HEK293 (cell line): Measurements from ENCODE around the gene FPR1.

Experiments
- EGR2 ChIP-seq: fragments of 450-650 bp; formaldehyde crosslinking; IDR thresholded peaks from 2 replicates; pipeline ENCODE4 v1.5.1; 2016; ENCODE audit warnings: low read depth, missing biosample characterization, missing genetic modification characterization
- GLIS2 ChIP-seq: fragments of 450-650 bp; formaldehyde crosslinking; IDR thresholded peaks from 2 replicates; pipeline ENCODE4 v1.5.1; 2016; ENCODE audit warnings: missing biosample characterization, missing genetic modification characterization
- KLF10 ChIP-seq: fragments of 450-650 bp; IDR thresholded peaks from 2 replicates; pipeline ENCODE4 v1.5.1; 2018; ENCODE audit warnings: missing biosample characterization, mild to moderate bottlenecking, missing genetic modification characterization
- KLF16 ChIP-seq: fragments of 450-650 bp; formaldehyde crosslinking; IDR thresholded peaks from 2 replicates; pipeline ENCODE4 v1.5.1; 2017; ENCODE audit warnings: missing biosample characterization, missing genetic modification characterization
- KLF7 ChIP-seq: fragments of 450-650 bp; formaldehyde crosslinking; IDR thresholded peaks from 2 replicates; pipeline ENCODE4 v1.5.1; 2016; ENCODE audit warnings: missing biosample characterization, missing genetic modification characterization, borderline replicate concordance
- KLF9 ChIP-seq: fragments of 450-650 bp; formaldehyde crosslinking; IDR thresholded peaks from 2 replicates; pipeline ENCODE4 v1.5.1; 2016; ENCODE audit warnings: missing biosample characterization, missing genetic modification characterization, low read depth
- RBAK ChIP-seq: fragments of 450-650 bp; formaldehyde crosslinking; IDR thresholded peaks from 2 replicates; pipeline ENCODE4 v1.5.1; 2016; ENCODE audit warnings: missing biosample characterization, missing genetic modification characterization
- SCRT2 ChIP-seq: fragments of 450-650 bp; formaldehyde crosslinking; IDR thresholded peaks from 2 replicates; pipeline ENCODE4 v1.5.1; 2016; ENCODE audit warnings: missing biosample characterization, missing genetic modification characterization
- SP7 ChIP-seq: fragments of 450-650 bp; formaldehyde crosslinking; IDR thresholded peaks from 2 replicates; pipeline ENCODE4 v1.5.1; 2016; ENCODE audit warnings: missing biosample characterization, missing genetic modification characterization
- ZBTB17 ChIP-seq: fragments of 450-650 bp; formaldehyde crosslinking; IDR thresholded peaks from 2 replicates; pipeline ENCODE4 v1.5.1; 2016; ENCODE audit warnings: missing biosample characterization, missing genetic modification characterization
- ZBTB20 ChIP-seq: fragments of 450-650 bp; formaldehyde crosslinking; IDR thresholded peaks from 2 replicates; pipeline ENCODE4 v1.5.1; 2016; ENCODE audit warnings: missing biosample characterization, missing genetic modification characterization
- ZBTB48 ChIP-seq: fragments of 450-650 bp; formaldehyde crosslinking; IDR thresholded peaks from 2 replicates; pipeline ENCODE4 v1.5.1; 2016; ENCODE audit warnings: missing biosample characterization, missing genetic modification characterization
- ZEB2 ChIP-seq: fragments of 450-650 bp; formaldehyde crosslinking; IDR thresholded peaks from 2 replicates; pipeline ENCODE4 v1.5.1; 2016; ENCODE audit warnings: missing biosample characterization, missing genetic modification characterization
- ZIC2 ChIP-seq: fragments of 450-650 bp; formaldehyde crosslinking; IDR thresholded peaks from 2 replicates; pipeline ENCODE4 v1.5.1; 2016; ENCODE audit warnings: missing biosample characterization, missing genetic modification characterization
- ZNF121 ChIP-seq: fragments of 450-650 bp; formaldehyde crosslinking; IDR thresholded peaks from 2 replicates; pipeline ENCODE4 v1.5.1; 2016; ENCODE audit warnings: missing biosample characterization, missing genetic modification characterization
- ZNF174 ChIP-seq: fragments of 450-650 bp; formaldehyde crosslinking; IDR thresholded peaks from 2 replicates; pipeline ENCODE4 v1.5.0; 2017; ENCODE audit warnings: missing biosample characterization, mild to moderate bottlenecking, missing genetic modification characterization
- ZNF24 ChIP-seq: fragments of 450-650 bp; formaldehyde crosslinking; IDR thresholded peaks from 2 replicates; pipeline ENCODE4 v1.5.1; 2016; ENCODE audit warnings: missing biosample characterization, missing genetic modification characterization
- ZNF335 ChIP-seq: fragments of 450-650 bp; formaldehyde crosslinking; conservative IDR thresholded peaks from 2 replicates; pipeline ENCODE4 v1.5.1; 2016; ENCODE audit warnings: missing biosample characterization, missing genetic modification characterization
- ZNF404 ChIP-seq: fragments of 450-650 bp; formaldehyde crosslinking; IDR thresholded peaks from 2 replicates; pipeline ENCODE4 v1.5.1; 2017; ENCODE audit warnings: missing biosample characterization, missing genetic modification characterization
- ZNF76 ChIP-seq: fragments of 450-650 bp; formaldehyde crosslinking; IDR thresholded peaks from 2 replicates; pipeline ENCODE4; 2016; ENCODE audit warnings: low read depth, missing biosample characterization, missing genetic modification characterization, borderline replicate concordance
- ZNF768 ChIP-seq: fragments of 450-650 bp; formaldehyde crosslinking; IDR thresholded peaks from 2 replicates; pipeline ENCODE4 v1.5.1; 2018; ENCODE audit warnings: missing biosample characterization, mild to moderate bottlenecking, missing genetic modification characterization
- ZSCAN16 ChIP-seq: fragments of 450-650 bp; formaldehyde crosslinking; IDR thresholded peaks from 2 replicates; pipeline ENCODE4 v1.5.1; 2016; ENCODE audit warnings: missing biosample characterization, missing genetic modification characterization
- ZSCAN30 ChIP-seq: fragments of 450-650 bp; IDR thresholded peaks from 2 replicates; pipeline ENCODE4 v1.5.1; 2018; ENCODE audit warnings: missing biosample characterization, mild to moderate bottlenecking, missing genetic modification characterization, moderate library complexity
- TF ChIP-seq, protein P1 (sequence below): fragments of 450-650 bp; formaldehyde crosslinking; IDR thresholded peaks from 2 replicates; pipeline ENCODE4 v1.5.1; 2017; ENCODE audit warnings: missing biosample characterization, mild to moderate bottlenecking, missing genetic modification characterization, moderate library complexity
- TF ChIP-seq, protein P2 (sequence below): fragments of 450-650 bp; formaldehyde crosslinking; conservative IDR thresholded peaks from 2 replicates; pipeline ENCODE4 v1.5.1; 2016; ENCODE audit warnings: low read depth, missing biosample characterization, missing genetic modification characterization
- TF ChIP-seq, protein P3 (sequence below): fragments of 450-650 bp; formaldehyde crosslinking; IDR thresholded peaks from 2 replicates; pipeline ENCODE4 v1.5.1; 2016; ENCODE audit warnings: missing biosample characterization, missing genetic modification characterization
- TF ChIP-seq, protein P4 (sequence below): fragments of 450-650 bp; formaldehyde crosslinking; IDR thresholded peaks from 2 replicates; pipeline ENCODE4 v1.5.1; 2017; ENCODE audit warnings: missing biosample characterization, missing genetic modification characterization
- TF ChIP-seq, protein P5 (sequence below): fragments of 450-650 bp; formaldehyde crosslinking; IDR thresholded peaks from 2 replicates; pipeline ENCODE4 v1.5.1; 2016; ENCODE audit warnings: missing biosample characterization, missing genetic modification characterization, borderline replicate concordance

The FPR1 gene

DNA sequence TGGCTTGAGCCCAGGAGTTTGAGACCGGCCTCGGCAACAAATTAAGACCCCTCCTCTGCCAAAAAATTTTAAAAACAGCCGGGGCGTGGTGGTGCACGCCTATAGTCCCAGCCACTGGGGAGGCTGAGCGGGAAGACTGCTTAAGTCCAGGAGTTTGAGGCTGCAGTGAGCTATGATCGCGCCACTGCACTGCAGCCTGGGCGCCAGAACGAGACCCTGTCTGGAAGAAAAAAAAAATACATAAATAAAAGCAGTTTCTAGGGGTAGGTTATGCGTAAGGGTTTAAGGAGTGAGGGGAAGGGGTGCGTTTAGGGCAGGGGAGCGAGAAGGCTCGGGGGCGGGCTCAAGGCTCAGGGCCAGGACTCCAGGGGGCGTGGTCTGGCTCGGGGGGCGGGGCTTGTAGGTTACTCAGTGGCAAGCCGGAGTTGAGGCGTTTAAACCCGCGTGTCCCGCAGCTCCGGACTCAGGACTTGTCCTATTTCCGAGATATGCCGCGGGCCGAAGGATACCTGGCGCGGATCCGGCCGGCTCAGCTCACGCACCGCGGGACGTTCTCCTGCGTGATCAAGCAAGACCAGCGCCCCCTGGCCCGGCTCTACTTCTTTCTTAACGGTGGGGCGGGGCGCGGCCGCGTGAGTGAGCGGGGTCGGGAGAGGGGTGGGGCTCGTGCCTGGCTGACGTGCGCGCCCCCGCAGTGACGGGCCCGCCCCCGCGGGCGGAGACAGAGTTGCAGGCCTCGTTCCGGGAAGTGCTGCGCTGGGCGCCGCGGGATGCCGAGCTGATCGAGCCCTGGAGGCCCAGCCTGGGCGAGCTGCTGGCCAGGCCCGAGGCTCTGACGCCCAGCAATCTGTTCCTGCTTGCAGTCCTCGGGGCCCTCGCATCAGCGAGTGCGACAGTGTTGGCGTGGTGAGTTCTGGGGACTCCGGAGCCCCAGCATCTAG lies 47.8 kb downstream of the FPR1 start (continued):
- TF ChIP-seq ZNF121 (tag by site-specific recombination): no peak
- TF ChIP-seq, protein P1, sequence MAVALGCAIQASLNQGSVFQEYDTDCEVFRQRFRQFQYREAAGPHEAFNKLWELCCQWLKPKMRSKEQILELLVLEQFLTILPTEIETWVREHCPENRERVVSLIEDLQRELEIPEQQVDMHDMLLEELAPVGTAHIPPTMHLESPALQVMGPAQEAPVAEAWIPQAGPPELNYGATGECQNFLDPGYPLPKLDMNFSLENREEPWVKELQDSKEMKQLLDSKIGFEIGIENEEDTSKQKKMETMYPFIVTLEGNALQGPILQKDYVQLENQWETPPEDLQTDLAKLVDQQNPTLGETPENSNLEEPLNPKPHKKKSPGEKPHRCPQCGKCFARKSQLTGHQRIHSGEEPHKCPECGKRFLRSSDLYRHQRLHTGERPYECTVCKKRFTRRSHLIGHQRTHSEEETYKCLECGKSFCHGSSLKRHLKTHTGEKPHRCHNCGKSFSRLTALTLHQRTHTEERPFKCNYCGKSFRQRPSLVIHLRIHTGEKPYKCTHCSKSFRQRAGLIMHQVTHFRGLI (tag by site-specific recombination): peak; percentile 55; the same call in 1 of the 2 replicates
- TF ChIP-seq ZSCAN16 (tag by site-specific recombination): 0 out of 2 replicates have a peak, but pooled peaks have one; percentile 46
- peak; percentile 94 for TF ChIP-seq ZBTB17 (tag by site-specific recombination)
- no peak for TF ChIP-seq ZNF174
- TF ChIP-seq ZNF768: peak; percentile 37; the same call in 1 of the 2 replicates
- TF ChIP-seq, protein P2, sequence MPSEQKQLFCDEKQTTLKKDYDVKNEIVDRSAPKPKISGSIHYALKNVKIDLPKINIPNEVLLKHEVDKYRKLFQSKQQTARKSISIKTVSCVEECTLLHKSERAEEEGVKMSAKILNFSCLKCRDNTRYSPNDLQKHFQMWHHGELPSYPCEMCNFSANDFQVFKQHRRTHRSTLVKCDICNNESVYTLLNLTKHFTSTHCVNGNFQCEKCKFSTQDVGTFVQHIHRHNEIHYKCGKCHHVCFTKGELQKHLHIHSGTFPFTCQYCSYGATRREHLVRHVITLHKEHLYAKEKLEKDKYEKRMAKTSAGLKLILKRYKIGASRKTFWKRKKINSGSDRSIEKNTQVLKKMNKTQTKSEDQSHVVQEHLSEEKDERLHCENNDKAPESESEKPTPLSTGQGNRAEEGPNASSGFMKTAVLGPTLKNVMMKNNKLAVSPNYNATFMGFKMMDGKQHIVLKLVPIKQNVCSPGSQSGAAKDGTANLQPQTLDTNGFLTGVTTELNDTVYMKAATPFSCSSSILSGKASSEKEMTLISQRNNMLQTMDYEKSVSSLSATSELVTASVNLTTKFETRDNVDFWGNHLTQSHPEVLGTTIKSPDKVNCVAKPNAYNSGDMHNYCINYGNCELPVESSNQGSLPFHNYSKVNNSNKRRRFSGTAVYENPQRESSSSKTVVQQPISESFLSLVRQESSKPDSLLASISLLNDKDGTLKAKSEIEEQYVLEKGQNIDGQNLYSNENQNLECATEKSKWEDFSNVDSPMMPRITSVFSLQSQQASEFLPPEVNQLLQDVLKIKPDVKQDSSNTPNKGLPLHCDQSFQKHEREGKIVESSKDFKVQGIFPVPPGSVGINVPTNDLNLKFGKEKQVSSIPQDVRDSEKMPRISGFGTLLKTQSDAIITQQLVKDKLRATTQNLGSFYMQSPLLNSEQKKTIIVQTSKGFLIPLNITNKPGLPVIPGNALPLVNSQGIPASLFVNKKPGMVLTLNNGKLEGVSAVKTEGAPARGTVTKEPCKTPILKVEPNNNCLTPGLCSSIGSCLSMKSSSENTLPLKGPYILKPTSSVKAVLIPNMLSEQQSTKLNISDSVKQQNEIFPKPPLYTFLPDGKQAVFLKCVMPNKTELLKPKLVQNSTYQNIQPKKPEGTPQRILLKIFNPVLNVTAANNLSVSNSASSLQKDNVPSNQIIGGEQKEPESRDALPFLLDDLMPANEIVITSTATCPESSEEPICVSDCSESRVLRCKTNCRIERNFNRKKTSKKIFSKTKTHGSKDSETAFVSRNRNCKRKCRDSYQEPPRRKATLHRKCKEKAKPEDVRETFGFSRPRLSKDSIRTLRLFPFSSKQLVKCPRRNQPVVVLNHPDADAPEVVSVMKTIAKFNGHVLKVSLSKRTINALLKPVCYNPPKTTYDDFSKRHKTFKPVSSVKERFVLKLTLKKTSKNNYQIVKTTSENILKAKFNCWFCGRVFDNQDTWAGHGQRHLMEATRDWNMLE (tag by site-specific recombination): no peak
- TF ChIP-seq EGR2 (tag by site-specific recombination): 0 out of 2 replicates have a peak, but pooled peaks have one; percentile 57
- peak; percentile 79 for TF ChIP-seq ZIC2 (tag by site-specific recombination)
- 0 out of 2 replicates have a peak, but pooled peaks have one; percentile 46 for TF ChIP-seq KLF10
- no peak for TF ChIP-seq ZNF404
- 0 out of 2 replicates have a peak, but pooled peaks have one; percentile 51 for TF ChIP-seq KLF7 (tag by site-specific recombination)
- peak; percentile 33; the same call in 1 of the 2 replicates for TF ChIP-seq ZNF76 (tag by site-specific recombination)
- TF ChIP-seq SCRT2 (tag by site-specific recombination): no peak
- TF ChIP-seq ZEB2 (tag by site-specific recombination): peak; percentile 30
- 0 out of 2 replicates have a peak, but pooled peaks have one; percentile 32 for TF ChIP-seq ZBTB48 (tag by site-specific recombination)
- TF ChIP-seq, protein P3, sequence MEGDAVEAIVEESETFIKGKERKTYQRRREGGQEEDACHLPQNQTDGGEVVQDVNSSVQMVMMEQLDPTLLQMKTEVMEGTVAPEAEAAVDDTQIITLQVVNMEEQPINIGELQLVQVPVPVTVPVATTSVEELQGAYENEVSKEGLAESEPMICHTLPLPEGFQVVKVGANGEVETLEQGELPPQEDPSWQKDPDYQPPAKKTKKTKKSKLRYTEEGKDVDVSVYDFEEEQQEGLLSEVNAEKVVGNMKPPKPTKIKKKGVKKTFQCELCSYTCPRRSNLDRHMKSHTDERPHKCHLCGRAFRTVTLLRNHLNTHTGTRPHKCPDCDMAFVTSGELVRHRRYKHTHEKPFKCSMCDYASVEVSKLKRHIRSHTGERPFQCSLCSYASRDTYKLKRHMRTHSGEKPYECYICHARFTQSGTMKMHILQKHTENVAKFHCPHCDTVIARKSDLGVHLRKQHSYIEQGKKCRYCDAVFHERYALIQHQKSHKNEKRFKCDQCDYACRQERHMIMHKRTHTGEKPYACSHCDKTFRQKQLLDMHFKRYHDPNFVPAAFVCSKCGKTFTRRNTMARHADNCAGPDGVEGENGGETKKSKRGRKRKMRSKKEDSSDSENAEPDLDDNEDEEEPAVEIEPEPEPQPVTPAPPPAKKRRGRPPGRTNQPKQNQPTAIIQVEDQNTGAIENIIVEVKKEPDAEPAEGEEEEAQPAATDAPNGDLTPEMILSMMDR (tag by site-specific recombination): peak; percentile 86
- peak; percentile 73 for TF ChIP-seq ZNF335 (tag by site-specific recombination)
- peak; percentile 71 for TF ChIP-seq GLIS2 (tag by site-specific recombination)
- peak; percentile 85 for TF ChIP-seq KLF16 (tag by site-specific recombination)
- TF ChIP-seq ZBTB20 (tag by site-specific recombination): peak; percentile 46; the same call in 1 of the 2 replicates
- TF ChIP-seq ZNF24 (tag by site-specific recombination): 0 out of 2 replicates have a peak, but pooled peaks have one; percentile 25
- TF ChIP-seq, protein P4, sequence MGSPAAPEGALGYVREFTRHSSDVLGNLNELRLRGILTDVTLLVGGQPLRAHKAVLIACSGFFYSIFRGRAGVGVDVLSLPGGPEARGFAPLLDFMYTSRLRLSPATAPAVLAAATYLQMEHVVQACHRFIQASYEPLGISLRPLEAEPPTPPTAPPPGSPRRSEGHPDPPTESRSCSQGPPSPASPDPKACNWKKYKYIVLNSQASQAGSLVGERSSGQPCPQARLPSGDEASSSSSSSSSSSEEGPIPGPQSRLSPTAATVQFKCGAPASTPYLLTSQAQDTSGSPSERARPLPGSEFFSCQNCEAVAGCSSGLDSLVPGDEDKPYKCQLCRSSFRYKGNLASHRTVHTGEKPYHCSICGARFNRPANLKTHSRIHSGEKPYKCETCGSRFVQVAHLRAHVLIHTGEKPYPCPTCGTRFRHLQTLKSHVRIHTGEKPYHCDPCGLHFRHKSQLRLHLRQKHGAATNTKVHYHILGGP (tag by site-specific recombination): no peak
- peak; percentile 94 for TF ChIP-seq KLF9
- 0 out of 2 replicates have a peak, but pooled peaks have one; percentile 57 for TF ChIP-seq ZSCAN30
- peak; percentile 58; the same call in 1 of the 2 replicates for TF ChIP-seq SP7
- TF ChIP-seq, protein P5, sequence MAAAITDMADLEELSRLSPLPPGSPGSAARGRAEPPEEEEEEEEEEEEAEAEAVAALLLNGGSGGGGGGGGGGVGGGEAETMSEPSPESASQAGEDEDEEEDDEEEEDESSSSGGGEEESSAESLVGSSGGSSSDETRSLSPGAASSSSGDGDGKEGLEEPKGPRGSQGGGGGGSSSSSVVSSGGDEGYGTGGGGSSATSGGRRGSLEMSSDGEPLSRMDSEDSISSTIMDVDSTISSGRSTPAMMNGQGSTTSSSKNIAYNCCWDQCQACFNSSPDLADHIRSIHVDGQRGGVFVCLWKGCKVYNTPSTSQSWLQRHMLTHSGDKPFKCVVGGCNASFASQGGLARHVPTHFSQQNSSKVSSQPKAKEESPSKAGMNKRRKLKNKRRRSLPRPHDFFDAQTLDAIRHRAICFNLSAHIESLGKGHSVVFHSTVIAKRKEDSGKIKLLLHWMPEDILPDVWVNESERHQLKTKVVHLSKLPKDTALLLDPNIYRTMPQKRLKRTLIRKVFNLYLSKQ: no peak
- no peak for TF ChIP-seq RBAK (tag by site-specific recombination)
